Osteoblast (primary cell): ENCODE measurements around the gene FGFRL1. TPM values are rescaled to one million over a fixed set of nuclear protein-coding genes. Genes with fewer than 3 reads are reported as not detected.

Experiments used
- DNase-seq: peaks from one replicate; pipeline ENCODE4 v3.0.0; 2011; ENCODE audit warnings: low spot score, mixed read lengths; ENCODE audit not compliant: insufficient read length; ENCODE audit errors: missing footprints
- H2AFZ ChIP-seq: 2 replicates; pipeline ENCODE4 v1.6.0; 2011; ENCODE audit warnings: mild to moderate bottlenecking, low read length
- H3K27ac ChIP-seq: 2 replicates; pipeline ENCODE4 v1.5.1; 2011; ENCODE audit warnings: mild to moderate bottlenecking, low read depth, low read length, moderate library complexity
- H3K27me3 ChIP-seq: 2 replicates; pipeline ENCODE4 v1.6.0; 2012; ENCODE audit warnings: mild to moderate bottlenecking, control low read depth, inconsistent platforms, low read length, moderate library complexity; ENCODE audit not compliant: insufficient read depth
- H3K36me3 ChIP-seq: 2 replicates; pipeline ENCODE4 v1.5.1; 2011; ENCODE audit warnings: mild to moderate bottlenecking, low read length, control low read depth, moderate library complexity; ENCODE audit not compliant: insufficient read depth
- H3K4me1 ChIP-seq: 2 replicates; pipeline ENCODE4 v1.5.1; 2011; ENCODE audit warnings: mild to moderate bottlenecking, low read length, control low read depth, moderate library complexity; ENCODE audit not compliant: insufficient read depth
- H3K4me2 ChIP-seq: 2 replicates; pipeline ENCODE4 v1.6.0; 2011; ENCODE audit warnings: mild to moderate bottlenecking, low read length; ENCODE audit not compliant: insufficient read depth
- H3K4me3 ChIP-seq: fragments of 200-600 bp; sonication (generic); 3 replicates; pipeline ENCODE4 v1.5.1; 2012; ENCODE audit warnings: mild to moderate bottlenecking, low read length, inconsistent platforms; ENCODE audit not compliant: insufficient read depth
- H3K79me2 ChIP-seq: 2 replicates; pipeline ENCODE4 v1.6.0; 2012; ENCODE audit warnings: mild to moderate bottlenecking, low read length, control low read depth, inconsistent platforms; ENCODE audit not compliant: insufficient read depth
- H3K9me3 ChIP-seq: 2 replicates; pipeline ENCODE4 v1.5.1; 2011; ENCODE audit warnings: low read depth, low read length, control low read depth
- H4K20me1 ChIP-seq: 2 replicates; pipeline ENCODE4 v1.6.0; 2012; ENCODE audit warnings: mild to moderate bottlenecking, low read length, control low read depth; ENCODE audit not compliant: insufficient read depth
- total RNA-seq: library from RNA; depleted of rRNA; stranded (reverse); fragments of >200 nt; gene quantifications from 2 replicates; pipeline ENCODE4 v1.2.3, GENCODE V29; 2012
- TF ChIP-seq, protein P1 (sequence below): IDR thresholded peaks from 2 replicates; pipeline ENCODE4 v1.5.1; 2011; ENCODE audit warnings: mild to moderate bottlenecking, low read depth, low read length, moderate library complexity; ENCODE audit errors: extremely low read depth

The FGFRL1 gene
- total RNA-seq, 1 donor: 30.8 TPM

DNA sequence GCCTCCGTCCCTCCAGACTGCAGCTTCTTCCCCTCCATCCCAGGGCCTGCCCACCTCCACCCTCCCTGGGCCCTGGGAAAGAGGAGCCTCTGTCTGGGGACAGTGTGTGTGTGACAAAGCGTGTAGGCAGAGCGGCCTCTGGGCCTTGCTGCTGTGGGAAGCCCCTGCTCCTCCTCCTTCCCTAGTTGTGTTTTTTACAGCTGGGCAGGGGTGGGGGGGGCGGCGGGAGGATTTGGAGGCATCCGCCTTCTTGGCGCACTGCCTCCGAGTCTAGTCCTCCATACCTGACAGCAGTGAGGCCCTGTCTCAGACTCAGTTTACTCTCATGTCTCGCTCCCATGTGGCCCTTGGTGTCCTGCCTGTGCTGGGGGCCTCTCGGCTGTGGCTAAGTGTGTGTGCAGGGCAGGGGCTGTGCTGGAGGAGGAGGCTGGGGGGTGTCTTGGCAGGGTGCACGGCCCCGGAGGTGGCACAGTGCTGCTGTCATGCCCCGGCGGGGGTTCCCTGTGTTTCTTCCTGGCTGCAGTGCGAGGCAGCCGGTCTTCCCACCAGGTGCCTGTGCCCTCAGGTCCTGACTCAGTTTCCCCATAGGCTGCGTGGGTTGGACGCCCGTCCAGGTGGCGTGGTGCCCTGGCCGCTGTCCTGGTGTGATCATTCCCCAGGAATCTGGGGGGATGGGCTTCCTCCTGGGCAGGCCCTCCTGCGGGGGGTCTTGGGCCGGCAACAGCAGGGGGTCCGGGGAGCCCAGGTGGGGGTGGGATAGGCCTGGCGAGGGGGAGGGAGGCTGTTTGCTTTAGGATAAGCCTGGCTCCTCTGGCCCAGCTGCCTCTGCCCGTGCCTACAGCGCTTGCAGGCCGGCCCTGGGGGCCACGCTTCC, 7.0 kb downstream of the FGFRL1 start:
- DNase-seq: no peak
- H2AFZ ChIP-seq: no peak overlapping the region
- peaks cover 32% of the 10 kb centered on the region for H4K20me1 ChIP-seq
- no peaks in the 10 kb centered on the region for H3K9me3 ChIP-seq
- no peak overlapping the region for H3K4me3 ChIP-seq
- no peak overlapping the region for H3K27ac ChIP-seq
- no peaks in the 10 kb centered on the region for H3K4me1 ChIP-seq
- no peaks in the 10 kb centered on the region for H3K27me3 ChIP-seq
- no peak overlapping the region for H3K4me2 ChIP-seq
- TF ChIP-seq, protein P1, sequence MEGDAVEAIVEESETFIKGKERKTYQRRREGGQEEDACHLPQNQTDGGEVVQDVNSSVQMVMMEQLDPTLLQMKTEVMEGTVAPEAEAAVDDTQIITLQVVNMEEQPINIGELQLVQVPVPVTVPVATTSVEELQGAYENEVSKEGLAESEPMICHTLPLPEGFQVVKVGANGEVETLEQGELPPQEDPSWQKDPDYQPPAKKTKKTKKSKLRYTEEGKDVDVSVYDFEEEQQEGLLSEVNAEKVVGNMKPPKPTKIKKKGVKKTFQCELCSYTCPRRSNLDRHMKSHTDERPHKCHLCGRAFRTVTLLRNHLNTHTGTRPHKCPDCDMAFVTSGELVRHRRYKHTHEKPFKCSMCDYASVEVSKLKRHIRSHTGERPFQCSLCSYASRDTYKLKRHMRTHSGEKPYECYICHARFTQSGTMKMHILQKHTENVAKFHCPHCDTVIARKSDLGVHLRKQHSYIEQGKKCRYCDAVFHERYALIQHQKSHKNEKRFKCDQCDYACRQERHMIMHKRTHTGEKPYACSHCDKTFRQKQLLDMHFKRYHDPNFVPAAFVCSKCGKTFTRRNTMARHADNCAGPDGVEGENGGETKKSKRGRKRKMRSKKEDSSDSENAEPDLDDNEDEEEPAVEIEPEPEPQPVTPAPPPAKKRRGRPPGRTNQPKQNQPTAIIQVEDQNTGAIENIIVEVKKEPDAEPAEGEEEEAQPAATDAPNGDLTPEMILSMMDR: no peak
- H3K36me3 ChIP-seq: peaks cover 3% of the 10 kb centered on the region
- H3K79me2 ChIP-seq: no peaks in the 10 kb centered on the region

DNA sequence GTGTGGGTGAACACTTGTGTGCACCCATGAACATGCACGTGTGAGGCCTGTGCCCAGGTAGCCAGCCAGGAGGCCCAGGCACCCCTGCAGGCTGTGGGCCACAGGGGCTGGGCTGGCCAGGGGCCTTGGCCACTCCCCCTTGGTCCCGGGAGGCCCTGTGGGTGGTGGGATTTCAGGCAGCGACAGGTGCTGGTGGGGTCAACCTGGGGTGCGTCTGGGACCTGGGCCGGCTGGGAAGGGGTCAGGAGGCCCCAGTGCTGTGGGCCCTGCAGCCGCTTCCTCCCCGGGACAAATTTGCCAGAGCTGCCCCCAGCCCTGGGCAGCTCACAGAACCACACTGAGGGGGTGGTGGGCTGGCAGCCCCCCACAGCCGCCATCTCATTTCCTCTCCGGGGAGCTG, 7.9 kb downstream of the FGFRL1 start:
- peaks cover 24% of the 10 kb centered on the region for H4K20me1 ChIP-seq
- H3K4me3 ChIP-seq: no peak overlapping the region
- TF ChIP-seq, protein P1: no peak

DNA sequence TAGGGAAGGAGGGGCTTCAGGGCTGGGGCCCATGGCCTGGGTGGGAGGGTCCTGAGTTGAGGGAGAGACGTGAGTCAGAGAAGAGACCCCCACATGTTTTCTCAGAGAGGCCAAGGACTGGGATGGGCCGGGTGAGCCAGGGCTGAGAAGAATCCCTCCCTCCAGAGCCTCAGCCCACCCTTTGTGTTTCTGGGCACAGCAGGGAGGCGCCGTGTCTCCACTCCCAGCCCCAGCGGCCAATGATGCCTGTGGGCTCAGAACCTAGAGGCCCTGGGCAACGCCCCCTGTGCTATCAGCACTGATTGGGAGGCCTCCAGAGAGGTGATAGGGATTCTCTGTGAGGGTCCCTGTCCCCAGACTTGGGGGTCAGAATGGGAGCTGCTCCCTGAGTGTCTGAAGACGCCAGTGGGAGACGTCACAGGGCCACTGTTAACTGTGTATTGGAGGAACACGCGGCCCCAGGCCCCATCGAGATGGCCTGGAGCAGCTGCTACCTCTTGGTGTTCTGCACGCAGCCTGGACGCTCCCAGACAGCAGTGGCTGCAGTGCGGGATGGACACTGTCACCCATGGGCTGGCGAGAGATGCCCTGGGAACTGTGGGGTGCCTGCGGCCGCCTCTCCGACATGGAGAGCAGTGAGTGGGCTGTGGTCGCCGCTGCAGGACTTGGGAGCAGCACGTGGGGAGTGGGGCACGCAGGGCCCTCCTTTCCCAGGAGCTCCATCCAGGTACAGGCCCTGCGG, 8.5 kb downstream of the FGFRL1 start:
- Histone ChIP-seq H3K4me2 (no peak overlapping the region), H2AFZ (no peak overlapping the region), H3K36me3 (no peaks in the 10 kb centered on the region), H3K4me3 (no peak overlapping the region), H3K27me3 (no peaks in the 10 kb centered on the region), H3K79me2 (no peaks in the 10 kb centered on the region), H3K4me1 (no peaks in the 10 kb centered on the region), H3K27ac (no peak overlapping the region), H4K20me1 (peaks cover 24% of the 10 kb centered on the region), H3K9me3 (no peaks in the 10 kb centered on the region)
- no peak for DNase-seq
- TF ChIP-seq, protein P1: no peak

More for the DNA sequence above, 7.9 kb downstream of the FGFRL1 start:
- Histone ChIP-seq H3K27ac (no peak overlapping the region), H3K9me3 (no peaks in the 10 kb centered on the region), H3K27me3 (no peaks in the 10 kb centered on the region), H3K36me3 (no peaks in the 10 kb centered on the region), H3K79me2 (no peaks in the 10 kb centered on the region), H3K4me1 (no peaks in the 10 kb centered on the region), H2AFZ (no peak overlapping the region), H3K4me2 (no peak overlapping the region)
- no peak for DNase-seq
